ENCODE measurements around the gene SULT4A1. TPM values are rescaled to one million over a fixed set of nuclear protein-coding genes. Genes with fewer than 3 reads are reported as not detected.

SULT4A1 gene
- total and polyA plus RNA-seq, 2 of the 8 experiments (the other 6 are each of a cell fraction or from before 2014, with no cell fraction given) = 9.1 to 11.8 TPM

- Histone ChIP-seq H4K20me1 (replicated peaks in 1 of 2; ENCODE audit: control insufficient read depth in 1 of 2, insufficient read depth in 2 of 2, low read length in 2 of 2) (peaks cover 6 to 9% of the 10 kb centered on the region in 2 experiments), H3K9me3 (ENCODE audit: insufficient read depth in 2 of 2, low read depth in 1 of 2, low read length in 1 of 2) (no peaks in the 10 kb centered on the region), H2BK15ac (ENCODE audit: low read length) (no peak overlapping the region), H3K23ac (ENCODE audit: insufficient read length) (no peak overlapping the region), H3K4ac (replicated peaks; ENCODE audit: insufficient read length, low read depth, low read length) (no peak overlapping the region), H4K91ac (replicated peaks; ENCODE audit: insufficient read length, low read length) (no peak overlapping the region), H2AFZ (ENCODE audit: low read length) (no peak overlapping the region), H3K9ac (replicated peaks in 1 of 4; ENCODE audit: extremely low read depth in 1 of 4, low read depth in 3 of 4, low read length in 3 of 4) (no peak overlapping the region), H3K14ac (ENCODE audit: insufficient read length) (no peak overlapping the region), H3K79me2 (ENCODE audit: control insufficient read depth in 1 of 2, insufficient read depth in 2 of 2, low read length in 2 of 2) (no peaks in the 10 kb centered on the region), H2AK5ac (ENCODE audit: low read depth, low read length) (no peak overlapping the region), H3K4me1 (replicated peaks in 1 of 4; ENCODE audit: control insufficient read depth in 3 of 4, insufficient read depth in 4 of 4, low read length in 3 of 4) (peaks cover 0 to 3% (median under 1%) of the 10 kb centered on the region in 4 experiments; a peak in 5 of 7 replicates), H2BK5ac (ENCODE audit: low read depth, low read length) (no peak overlapping the region), H3K4me2 (ENCODE audit: insufficient read depth in 1 of 2, low read depth in 2 of 2, low read length in 2 of 2) (no peak overlapping the region), H3K18ac (ENCODE audit: extremely low read depth, low read length) (no peak overlapping the region), H4K5ac (ENCODE audit: insufficient read length, low read depth, low read length) (no peak overlapping the region), H3K79me1 (ENCODE audit: low read depth, low read length) (peaks cover 6% of the 10 kb centered on the region; the same call in 1 of the 2 replicates), H3K4me3 (ENCODE audit: extremely low read depth in 1 of 4, insufficient read depth in 2 of 4, low read depth in 3 of 4, low read length in 4 of 4) (no peak overlapping the region), H2BK20ac (ENCODE audit: low read length) (no peak overlapping the region), H3K36me3 (ENCODE audit: control insufficient read depth in 2 of 4, insufficient read depth in 4 of 4, low read length in 3 of 4) (peaks cover 0 to 2% (median under 1%) of the 10 kb centered on the region in 4 experiments; a peak in 4 of 8 replicates), H3K27me3 (replicated peaks in 1 of 4; ENCODE audit: control insufficient read depth in 3 of 4, extremely low read depth in 1 of 4, insufficient read depth in 3 of 4, low read length in 3 of 4) (no peaks in the 10 kb centered on the region), H4K8ac (ENCODE audit: extremely low read depth, insufficient read depth, low read length) (no peak overlapping the region), H3K23me2 (ENCODE audit: low read depth, low read length) (no peaks in the 10 kb centered on the region), H3K27ac (ENCODE audit: low read depth, low read length) (no peak overlapping the region), H2BK12ac (ENCODE audit: low read depth, low read length) (no peak overlapping the region), H3K56ac (replicated peaks; ENCODE audit: insufficient read length, low read depth, low read length) (no peak overlapping the region), H2BK120ac (replicated peaks; ENCODE audit: low read depth, low read length) (no peak overlapping the region)
- FAIRE-seq (no peak), DNase-seq (ENCODE audit: low read depth in 1 of 2, low spot score in 2 of 2) (no peak)
- no peak for TF ChIP-seq PHF8 (conservative IDR thresholded peaks at IDR 0.05; ENCODE audit: low read depth, low read length)
- ChIA-PET CTCF (ENCODE audit: partially characterized antibody) (interaction anchor here (1.3 kb wide), 1 partner anchor 54 kb away, joined by 3 read pairs; no protein-coding TSS in a partner anchor), POLR2A (ENCODE audit: partially characterized antibody) (interaction anchor here (1.2 to 1.3 kb wide), 2 partner anchors 16 to 20 kb away, joined by 3 read pairs; no protein-coding TSS in a partner anchor)
- 82% methylated on average over 12 of the region's 12 CpGs; no CpG with 5 or more reads in 1 of the 2 experiments for WGBS, 2 experiments (ENCODE audit: extremely low coverage in 1 of 2, insufficient coverage in 1 of 2, insufficient read length in 1 of 2, insufficient replicate concordance in 2 of 2, low coverage in 1 of 2, low lambda C conversion rate in 2 of 2, missing lambda C conversion rate in 1 of 2)
These were observed 31.3 kb downstream of the SULT4A1 start for GRCh38 chr22:43830931-43831560.
